Hepatocyte (in vitro differentiated cells): Measurements from ENCODE around the gene SDK1.

ENCODE experiments used
- EZH2phosphoT487 ChIP-seq: fragments of 200-600 bp; sonication (generic); IDR thresholded peaks from one replicate; pipeline ENCODE4 v1.6.1; 2018; ENCODE audit warnings: antibody characterized with exemption, mild to moderate bottlenecking, low read depth, moderate library complexity; ENCODE audit not compliant: unreplicated experiment, severe bottlenecking
- TF ChIP-seq, protein P1 (sequence below): fragments of 200-600 bp; sonication (generic); IDR thresholded peaks from 2 replicates; pipeline ENCODE4 v1.5.1; 2016; ENCODE audit warnings: antibody characterized with exemption, mild to moderate bottlenecking; ENCODE audit not compliant: poor library complexity

DNA sequence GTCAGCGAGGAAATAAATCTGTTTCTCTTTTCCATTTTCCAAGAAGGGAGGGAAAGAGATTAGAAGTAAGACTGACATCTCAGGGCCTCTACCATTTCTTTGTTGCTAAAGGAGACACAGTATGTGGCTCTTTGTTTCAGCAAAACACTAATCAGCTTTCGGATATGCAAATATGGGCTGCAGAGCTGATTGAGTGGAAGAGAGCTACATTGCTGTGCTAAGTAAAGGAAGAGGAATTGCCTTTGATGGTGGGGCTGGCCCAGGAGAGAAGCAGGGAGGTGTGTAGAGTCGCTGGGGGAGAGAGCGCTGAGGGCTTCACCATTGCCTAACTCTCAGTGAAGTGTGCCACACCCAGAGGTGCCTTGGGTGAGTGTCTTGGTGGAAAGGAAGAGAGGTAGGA, 284.8 kb downstream of the SDK1 start:
- no peak for TF ChIP-seq EZH2phosphoT487
- TF ChIP-seq, protein P1, sequence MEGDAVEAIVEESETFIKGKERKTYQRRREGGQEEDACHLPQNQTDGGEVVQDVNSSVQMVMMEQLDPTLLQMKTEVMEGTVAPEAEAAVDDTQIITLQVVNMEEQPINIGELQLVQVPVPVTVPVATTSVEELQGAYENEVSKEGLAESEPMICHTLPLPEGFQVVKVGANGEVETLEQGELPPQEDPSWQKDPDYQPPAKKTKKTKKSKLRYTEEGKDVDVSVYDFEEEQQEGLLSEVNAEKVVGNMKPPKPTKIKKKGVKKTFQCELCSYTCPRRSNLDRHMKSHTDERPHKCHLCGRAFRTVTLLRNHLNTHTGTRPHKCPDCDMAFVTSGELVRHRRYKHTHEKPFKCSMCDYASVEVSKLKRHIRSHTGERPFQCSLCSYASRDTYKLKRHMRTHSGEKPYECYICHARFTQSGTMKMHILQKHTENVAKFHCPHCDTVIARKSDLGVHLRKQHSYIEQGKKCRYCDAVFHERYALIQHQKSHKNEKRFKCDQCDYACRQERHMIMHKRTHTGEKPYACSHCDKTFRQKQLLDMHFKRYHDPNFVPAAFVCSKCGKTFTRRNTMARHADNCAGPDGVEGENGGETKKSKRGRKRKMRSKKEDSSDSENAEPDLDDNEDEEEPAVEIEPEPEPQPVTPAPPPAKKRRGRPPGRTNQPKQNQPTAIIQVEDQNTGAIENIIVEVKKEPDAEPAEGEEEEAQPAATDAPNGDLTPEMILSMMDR = no peak
